D721Med (cell line): ENCODE measurements around the gene SAMM50.
"Not testable (repeated sequence)": the region's sequence is repeated elsewhere in the genome, so short reads cannot be mapped to it uniquely, and the experiment has no call there.

Experiments used
- DNase-seq: peaks from one replicate; pipeline ENCODE4 v3.0.0; 2011; ENCODE audit warnings: low spot score; ENCODE audit not compliant: insufficient read length
- FAIRE-seq: peaks from 2 replicates; lab custom pipeline; 2011; peaks lifted over from hg19 to GRCh38; lab: Jason Lieb, UNC
- CTCF ChIP-seq: IDR thresholded peaks from 2 replicates; pipeline ENCODE4 v1.5.1; 2012; ENCODE audit warnings: mild to moderate bottlenecking, control low read depth; ENCODE audit not compliant: insufficient read depth; ENCODE audit errors: missing control alignments

Gene SAMM50

GRCh38 chr22:44012162-44012561 is 56.9 kb downstream of the SAMM50 start:
- FAIRE-seq (no peak), DNase-seq (no peak)
- no peak for TF ChIP-seq CTCF

GRCh38 chr22:44012591-44012990 is 57.3 kb downstream of the SAMM50 start:
- no peak for TF ChIP-seq CTCF
- FAIRE-seq (no peak), DNase-seq (no peak)

DNA sequence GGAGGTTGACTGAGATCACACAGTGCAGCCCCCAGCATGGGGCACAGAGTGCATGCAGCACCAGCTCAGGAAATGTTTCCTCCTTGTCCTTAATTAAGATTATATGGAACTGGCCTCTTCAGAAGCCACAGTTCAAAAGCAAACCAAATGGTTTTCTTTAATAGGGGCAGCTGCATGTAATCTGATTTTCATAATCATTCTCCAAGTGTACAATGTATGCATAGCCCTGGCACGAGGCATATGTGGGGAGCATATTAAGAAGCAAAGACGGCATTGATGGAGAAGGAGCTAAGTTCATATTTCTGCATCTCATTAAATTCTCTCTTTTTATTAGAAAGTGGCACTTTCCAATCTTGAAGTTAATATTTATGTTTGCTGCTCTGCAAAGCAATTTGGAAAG is 59.0 kb downstream of the SAMM50 start:
- DNase-seq, result no peak
- TF ChIP-seq CTCF, result no peak
- no peak for FAIRE-seq

DNA sequence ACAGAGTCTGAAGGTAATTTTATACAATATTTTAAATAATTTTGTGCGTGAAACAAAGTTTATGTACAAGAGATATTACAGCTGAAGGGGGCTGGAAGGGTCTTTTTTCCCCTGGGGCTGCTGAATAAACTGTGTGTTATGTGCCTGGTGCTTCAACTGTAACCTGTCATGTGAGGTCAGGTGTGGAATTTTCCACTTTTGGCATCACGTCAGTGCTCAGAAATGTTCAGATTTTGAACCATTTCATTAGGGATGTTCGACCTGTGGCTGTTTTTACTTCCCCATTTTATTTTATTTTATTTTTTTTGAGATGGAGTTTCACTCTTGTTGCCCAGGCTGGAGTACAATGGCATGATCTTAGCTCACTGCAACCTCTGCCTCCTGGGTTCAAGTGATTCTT is 61.3 kb downstream of the SAMM50 start:
- not testable (repeated sequence) for FAIRE-seq, DNase-seq

GRCh38 chr22:44018594-44018993 is 63.4 kb downstream of the SAMM50 start:
- no peak for TF ChIP-seq CTCF
- FAIRE-seq, result no peak
- DNase-seq, result no peak

GRCh38 chr22:44019416-44019815 is 64.2 kb downstream of the SAMM50 start:
- TF ChIP-seq CTCF, result no peak
- DNase-seq, result no peak
- no peak for FAIRE-seq

- DNase-seq, result no peak
- no peak for FAIRE-seq
Observed at GRCh38 chr22:44019846-44020245, 64.6 kb downstream of the SAMM50 start.

More at GRCh38 chr22:44019846-44020245, 64.6 kb downstream of the SAMM50 start:
- TF ChIP-seq CTCF, result no peak
